WI38 (cell line): ENCODE measurements around the gene ITGA11.
A peak's percentile ranks its signal among the peaks of the same experiment; 100 is the strongest.

Experiments
- H3K4me3 ChIP-seq: 2 replicates; pipeline ENCODE4 v1.5.1; 2011; ENCODE audit warnings: low read depth, mild to moderate bottlenecking, control low read depth, low read length
- CTCF ChIP-seq: IDR thresholded peaks from 2 replicates; pipeline ENCODE4 v1.5.1; 2012; ENCODE audit warnings: low read depth, mild to moderate bottlenecking, control low read depth, low read length

Gene ITGA11

GRCh38 chr15:68321229-68321628 lies 110.7 kb downstream of the ITGA11 start:
- no peak overlapping the region for H3K4me3 ChIP-seq
- TF ChIP-seq CTCF, result no peak

- no peak for TF ChIP-seq CTCF
- no peak overlapping the region for H3K4me3 ChIP-seq
Observed at GRCh38 chr15:68319997-68320396, 112.0 kb downstream of the ITGA11 start.

GRCh38 chr15:68318931-68319909 lies 112.7 kb downstream of the ITGA11 start:
- H3K4me3 ChIP-seq, result no peak overlapping the region
- no peak for TF ChIP-seq CTCF

- H3K4me3 ChIP-seq, result no peak overlapping the region
- no peak for TF ChIP-seq CTCF
Observed at GRCh38 chr15:68318008-68318835, 113.7 kb downstream of the ITGA11 start.

- H3K4me3 ChIP-seq, result no peak overlapping the region
- no peak for TF ChIP-seq CTCF
Observed at GRCh38 chr15:68317281-68318007, 114.5 kb downstream of the ITGA11 start.

- peak; percentile 47 for TF ChIP-seq CTCF
Observed at GRCh38 chr15:68316061-68316804, 115.7 kb downstream of the ITGA11 start.

More at GRCh38 chr15:68316061-68316804, 115.7 kb downstream of the ITGA11 start:
- no peak overlapping the region for H3K4me3 ChIP-seq
